Embryonic facial prominence (tissue), 1 donor: ENCODE data around the gene TYSND1.
"Not testable (repeated sequence)": the region's sequence is repeated elsewhere in the genome, so short reads cannot be mapped to it uniquely, and the experiment has no call there.

Experiments used
- DNase-seq: peaks from one replicate; pipeline ENCODE4 v3.0.0-alpha.2; 2016; ENCODE audit errors: extremely low spot score

TYSND1 gene

GRCh38 chr10:70163448-70163847, 16.9 kb upstream of the TYSND1 start:
- no peak for DNase-seq

DNA sequence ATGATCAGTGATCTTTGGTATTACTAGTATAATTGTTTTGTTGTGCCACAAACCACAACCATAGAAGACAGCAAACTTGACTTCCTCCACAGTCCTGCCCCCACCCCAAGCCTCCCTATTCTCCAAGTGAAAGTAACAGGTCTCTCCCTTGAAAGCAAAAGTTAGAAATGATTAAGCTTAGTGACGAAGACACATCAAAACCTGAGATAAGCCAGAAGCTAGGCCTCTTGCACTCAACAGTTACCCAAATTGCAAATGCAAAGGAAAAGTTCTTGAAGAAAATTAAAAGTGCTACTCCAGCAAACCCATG, 16.3 kb upstream of the TYSND1 start:
- DNase-seq: no peak

DNA sequence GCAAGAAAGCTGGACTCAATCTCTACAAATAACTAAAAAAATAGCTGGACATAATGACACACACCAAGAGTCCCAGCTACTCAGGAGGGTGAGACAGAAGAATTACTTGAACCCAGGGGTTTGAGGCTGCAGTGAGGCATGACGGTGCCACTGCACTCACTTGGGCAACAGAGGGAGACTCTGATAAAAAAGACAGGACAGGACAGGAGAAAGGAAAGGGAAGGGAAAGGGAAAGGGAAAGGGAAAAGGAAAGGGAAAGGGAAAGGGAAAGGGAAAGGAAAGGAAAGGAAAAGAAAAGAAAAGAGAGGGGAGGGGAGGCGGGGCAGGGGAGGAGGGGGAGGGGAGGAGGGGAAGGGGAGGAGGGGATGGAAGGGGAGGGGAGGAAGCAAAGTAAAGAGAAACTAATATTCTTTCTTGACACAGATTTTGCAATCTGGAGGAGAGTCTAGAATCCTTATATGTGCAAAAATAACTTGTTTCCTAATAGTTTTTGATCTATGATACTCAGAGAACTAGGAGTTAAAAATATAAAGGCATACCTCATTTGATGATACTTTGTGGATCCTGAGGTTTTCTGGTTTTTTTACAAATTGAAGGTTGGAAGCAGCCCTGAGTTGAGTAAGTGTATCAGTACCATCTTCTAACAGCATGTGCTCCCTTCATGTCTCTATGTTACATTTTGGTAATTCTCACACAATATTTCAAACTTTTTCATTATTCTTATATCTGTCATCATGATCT, 15.8 kb upstream of the TYSND1 start:
- no peak for DNase-seq

DNA sequence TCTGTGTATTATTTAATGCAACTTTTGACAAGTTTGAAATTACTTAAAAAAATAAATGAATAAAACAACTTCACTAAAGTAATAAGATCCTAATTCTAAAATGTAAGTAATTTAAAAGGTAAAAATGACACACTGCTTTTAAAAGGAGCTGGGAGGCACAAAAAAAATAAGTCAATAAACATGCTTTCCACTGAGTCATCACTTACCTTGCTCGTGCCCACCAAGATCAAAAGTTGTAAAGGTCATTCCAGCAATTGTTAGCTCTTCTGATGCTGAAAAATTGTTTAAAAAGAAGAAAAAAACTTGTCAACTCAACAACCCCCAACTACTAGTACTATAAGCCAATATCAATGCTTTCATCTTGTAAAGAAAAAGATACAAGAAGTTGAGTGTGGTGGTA, 14.3 kb upstream of the TYSND1 start:
- DNase-seq: no peak

DNA sequence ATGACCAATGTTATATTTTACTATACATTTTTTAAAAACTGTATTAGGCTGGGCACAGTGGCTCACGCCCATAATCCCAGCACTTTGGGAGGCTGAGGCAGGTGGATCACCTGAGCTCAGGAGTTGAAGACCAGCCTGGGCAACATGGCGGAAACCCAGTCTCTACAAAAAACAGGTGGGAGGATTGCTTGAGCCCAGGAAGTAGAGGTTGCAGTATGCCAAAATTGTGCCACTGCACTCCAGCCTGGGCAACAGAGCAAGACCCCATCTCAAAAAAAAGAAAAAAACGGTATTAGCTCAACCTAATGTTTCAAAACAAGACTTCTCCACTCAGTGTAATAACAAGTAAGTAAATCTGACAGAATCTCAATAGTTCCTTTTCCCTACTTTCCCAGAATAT, 12.9 kb upstream of the TYSND1 start:
- DNase-seq: not testable (repeated sequence)

GRCh38 chr10:70158113-70158512, 11.6 kb upstream of the TYSND1 start:
- DNase-seq: no peak

- DNase-seq: no peak
Measured at GRCh38 chr10:70155255-70155838, 8.8 kb upstream of the TYSND1 start.

DNA sequence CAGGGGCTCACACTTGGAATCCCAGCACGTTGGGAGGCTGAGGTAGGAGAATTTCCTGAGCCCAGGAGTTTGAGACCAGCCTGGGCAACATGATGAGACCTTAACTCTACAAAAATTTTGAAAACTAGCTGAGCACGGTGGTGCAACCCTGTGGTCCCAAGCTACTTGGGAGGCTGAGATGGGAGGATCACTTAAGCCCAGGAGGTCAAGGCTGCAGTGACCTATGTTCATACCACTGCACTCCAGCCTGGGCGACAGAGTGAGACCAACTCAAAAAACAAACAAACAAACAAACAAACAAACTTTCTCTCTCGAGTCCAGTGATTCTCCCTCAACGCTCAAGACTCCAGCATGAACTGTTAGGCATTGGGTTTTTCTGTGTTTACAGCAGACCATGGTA, 2.0 kb upstream of the TYSND1 start:
- DNase-seq: no peak

DNA sequence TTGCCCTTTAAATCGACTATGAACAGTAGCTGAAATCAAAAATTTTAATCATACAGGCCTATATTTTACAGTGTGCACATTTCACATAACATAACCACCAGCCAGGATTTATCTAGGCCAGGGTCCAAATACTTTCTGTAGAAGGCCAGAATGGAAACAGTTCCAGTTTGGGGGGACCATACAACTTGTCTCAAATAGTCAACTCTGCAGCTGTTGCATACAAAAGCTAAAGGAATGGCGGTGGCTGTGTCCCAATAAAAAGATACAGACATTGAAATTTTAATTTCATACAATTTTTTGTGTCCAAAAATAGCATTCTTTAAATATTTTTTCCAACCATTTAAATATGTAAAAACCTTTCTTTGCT, 742 bp upstream of the TYSND1 start:
- no peak for DNase-seq

DNA sequence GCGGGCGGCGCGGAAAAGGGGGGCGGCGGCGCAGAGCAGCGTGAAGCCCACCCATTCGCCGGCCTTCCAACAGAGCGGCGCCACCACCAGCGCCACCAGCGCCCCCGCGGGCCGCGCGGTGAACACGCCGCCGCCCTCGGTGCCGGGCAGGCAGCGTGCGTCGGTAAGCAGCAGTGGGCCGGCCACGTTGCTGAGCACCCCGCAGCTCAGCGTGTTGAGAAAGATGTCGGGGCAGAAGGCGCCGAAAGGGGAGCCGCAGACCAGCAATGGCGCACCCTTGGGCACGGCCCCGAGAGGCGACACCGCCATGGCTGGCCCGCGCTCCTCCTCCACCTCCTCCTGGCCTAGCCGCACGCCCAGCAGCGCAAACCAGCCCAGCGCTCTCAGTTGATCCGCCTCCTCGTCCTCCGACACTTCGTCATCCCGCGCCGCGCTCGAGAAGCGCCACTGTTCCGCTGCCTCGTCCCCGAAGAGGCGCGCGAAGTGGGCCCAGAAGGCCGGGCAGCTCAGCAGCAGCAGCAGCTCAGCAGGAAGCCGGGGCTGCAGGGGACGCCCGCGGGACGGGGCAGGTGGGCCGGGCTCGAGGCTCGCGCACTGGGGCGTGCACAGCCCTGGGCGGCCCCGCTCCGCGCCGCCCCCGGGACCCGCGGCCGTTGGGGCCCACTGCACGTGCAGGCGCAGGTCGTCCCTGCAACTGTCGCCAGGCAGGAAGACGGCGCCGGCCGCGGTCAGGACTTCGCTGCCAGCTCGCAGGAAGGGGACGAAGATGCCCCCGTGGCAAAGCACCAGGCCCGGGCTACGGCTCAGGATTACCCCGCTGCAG, 623 bp downstream of the TYSND1 start:
- DNase-seq: no peak

- DNase-seq: no peak
Measured at GRCh38 chr10:70145166-70145665, 1.3 kb downstream of the TYSND1 start.

- DNase-seq: no peak
Measured at GRCh38 chr10:70144372-70145110, 2.0 kb downstream of the TYSND1 start.

DNA sequence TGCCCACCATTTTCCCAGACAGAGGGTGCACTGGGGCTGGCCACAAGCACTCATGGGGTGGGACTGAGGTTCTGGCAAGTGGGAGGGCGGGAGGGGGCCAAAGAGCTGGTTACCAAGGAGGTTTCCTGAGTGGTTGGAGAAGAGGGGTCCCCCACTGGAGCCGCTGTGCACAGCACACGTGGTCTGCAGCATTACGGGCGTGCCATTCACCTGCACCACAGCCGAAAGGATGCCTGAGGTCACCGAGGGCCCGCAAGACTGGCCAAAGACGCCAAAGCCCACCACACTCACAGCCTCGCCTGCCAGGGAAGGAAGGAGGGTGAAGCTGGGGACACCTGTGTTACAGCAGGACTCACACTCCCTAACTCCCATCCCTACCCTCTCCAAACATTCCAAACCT, 3.9 kb downstream of the TYSND1 start:
- DNase-seq: no peak

DNA sequence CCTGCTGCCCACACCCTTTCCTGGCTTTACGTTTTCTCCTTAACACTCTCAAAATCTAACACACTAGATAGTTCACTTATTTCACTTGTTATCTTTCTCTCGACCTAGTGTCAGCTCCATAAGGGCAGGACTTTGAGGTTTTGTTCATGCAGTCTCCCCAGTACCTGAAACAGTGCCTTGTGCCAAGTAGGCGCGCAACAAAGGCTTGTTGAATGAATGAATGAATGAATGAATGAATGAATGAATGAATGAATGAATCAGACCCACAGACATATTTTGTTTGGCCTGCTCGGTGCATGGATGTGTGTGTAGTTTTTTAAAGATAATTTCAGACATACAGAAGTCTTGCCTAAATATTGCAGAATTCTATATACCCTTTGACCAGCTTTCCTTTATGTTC, 6.2 kb downstream of the TYSND1 start:
- no peak for DNase-seq

DNA sequence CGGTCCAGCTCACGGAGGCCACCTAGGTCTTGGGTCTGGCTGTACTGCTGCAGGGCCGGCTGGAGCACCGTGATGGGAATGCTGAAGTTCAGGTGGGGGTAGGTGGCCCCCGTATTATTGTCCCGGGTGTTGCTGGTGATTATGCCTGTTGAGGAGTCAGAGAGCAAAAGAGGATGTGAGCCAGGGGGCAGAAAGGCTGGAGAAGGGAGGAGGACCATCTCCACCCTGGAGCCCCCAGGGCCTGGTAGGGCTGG, 6.6 kb downstream of the TYSND1 start:
- no peak for DNase-seq

DNA sequence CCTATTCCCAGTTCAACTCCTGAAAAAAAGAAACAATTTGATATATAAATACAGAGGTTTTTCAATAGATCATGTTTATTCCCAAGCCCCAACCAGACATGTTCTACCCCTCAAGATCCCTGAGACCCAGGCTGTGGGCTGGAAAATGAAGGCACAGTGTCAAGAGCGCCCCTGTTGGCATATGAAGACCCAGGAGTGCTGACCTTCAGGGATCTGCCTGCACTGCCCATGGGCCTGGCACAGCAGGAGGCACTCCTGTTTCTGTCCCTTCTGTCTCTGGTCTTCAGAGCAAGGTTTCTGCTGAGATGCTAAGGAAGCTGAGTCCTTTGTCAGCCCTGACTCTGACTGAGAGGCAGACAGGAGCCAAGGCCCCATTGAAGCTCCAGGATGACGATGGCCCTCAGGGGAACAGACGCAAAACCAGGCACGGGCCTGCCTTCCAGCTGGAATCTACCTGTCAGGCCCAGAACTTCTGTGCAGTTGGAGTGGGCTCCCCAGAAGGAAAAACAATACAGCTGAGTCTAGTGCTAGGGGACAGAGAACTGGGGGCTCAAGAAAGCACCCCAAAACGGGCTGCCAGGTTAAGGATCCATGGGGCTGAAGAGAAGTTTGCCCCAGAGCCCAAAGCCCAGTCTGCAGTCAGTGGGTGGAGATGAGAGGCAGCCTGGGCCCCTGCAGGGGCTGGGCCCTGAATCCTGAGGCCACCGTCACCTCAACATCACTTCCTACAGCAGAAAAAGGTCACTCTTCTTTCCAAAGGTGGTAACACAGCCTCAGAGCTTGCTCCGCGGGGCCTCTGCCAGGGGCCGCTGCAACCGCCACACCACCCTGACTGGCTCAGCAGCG, 7.1 kb downstream of the TYSND1 start:
- no peak for DNase-seq

DNA sequence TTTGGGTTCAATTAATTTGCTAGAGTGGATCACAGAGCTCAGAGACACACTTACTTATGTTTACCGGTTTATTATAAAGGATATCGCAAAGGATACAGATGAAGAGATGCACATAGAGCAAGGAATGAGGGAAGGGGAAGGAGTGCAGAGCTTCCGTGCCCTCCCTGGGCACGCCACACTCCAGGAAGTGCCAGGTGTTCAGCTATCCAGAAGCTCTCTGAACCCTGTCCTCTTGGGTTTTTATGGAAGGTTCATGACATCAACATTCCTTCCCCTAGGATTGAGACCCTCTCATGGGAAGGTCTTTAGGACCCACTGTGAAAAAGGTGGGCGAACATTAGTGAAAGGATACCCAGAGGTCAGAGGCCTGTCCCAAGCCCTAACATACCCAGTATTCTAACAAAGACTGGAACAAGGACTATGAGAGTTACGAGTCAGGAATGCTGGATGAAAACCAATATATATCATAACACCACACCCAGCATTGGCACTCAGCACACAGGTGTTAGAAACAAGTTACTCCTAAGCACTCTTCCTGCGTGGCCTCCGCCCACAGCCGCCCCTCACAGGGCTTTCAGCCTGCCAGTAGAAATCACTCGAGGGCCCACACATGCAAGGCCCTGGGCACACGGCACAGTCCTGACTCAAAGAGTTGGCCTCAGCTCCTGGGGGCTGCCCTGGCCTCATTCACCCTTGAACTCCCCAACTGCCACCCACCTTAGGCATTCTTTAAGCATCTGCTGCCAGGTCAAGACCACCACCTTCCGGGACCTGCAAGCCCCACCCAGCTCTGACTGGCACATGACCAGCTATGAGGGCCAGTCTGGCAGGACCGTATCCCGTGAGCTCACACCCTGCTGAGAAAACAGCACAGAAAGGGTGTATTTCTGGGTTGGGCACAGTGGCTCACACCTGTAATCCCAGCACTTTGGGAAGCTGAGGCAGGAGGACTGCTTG, 8.3 kb downstream of the TYSND1 start:
- DNase-seq: no peak

- no peak for DNase-seq
Measured at GRCh38 chr10:70137135-70137534, 9.4 kb downstream of the TYSND1 start.

DNA sequence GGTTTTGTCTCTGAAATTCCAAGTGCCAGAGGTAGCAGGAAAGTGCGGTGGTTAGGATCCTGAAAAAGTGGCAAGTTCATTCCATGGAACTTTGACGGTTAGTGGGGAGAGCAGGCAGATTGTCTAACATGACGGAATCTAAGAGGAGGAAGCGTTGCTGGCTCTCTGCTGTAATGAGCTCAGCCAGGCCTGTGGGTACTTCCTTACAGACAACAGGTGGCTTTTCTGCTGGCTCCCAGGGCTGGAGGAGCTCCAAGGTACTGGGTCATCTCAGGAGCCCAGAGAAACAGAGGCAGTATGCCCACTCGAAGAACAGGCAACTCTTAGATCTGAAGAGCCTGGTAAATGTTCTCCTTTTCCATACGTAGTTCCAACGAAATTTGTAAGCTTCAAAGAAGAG, 10.8 kb downstream of the TYSND1 start:
- no peak for DNase-seq

DNA sequence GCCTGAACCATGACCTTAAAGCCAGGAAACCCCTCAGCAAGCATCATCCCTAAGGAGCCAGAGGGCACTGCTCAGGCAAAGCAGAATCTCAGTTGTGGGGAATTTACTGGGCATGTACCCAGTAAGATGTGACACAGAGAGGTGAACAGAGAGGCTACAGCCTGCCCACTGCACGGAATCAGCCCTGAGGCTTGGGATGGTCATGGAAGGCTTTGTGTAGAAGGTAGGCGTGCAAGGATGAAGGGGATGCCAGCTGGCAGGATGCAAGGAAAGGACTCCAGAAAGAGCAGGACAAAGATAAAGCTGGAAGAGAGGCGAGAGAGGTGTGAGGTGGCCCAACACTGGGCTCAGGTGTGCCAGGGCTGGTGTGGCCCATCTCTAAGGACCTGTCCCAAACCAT, 11.5 kb downstream of the TYSND1 start:
- no peak for DNase-seq
